Endometrial microvascular endothelial cells (primary cell): ENCODE measurements around the gene DOCK1. TPM values are rescaled to one million over a fixed set of nuclear protein-coding genes. Genes with fewer than 3 reads are reported as not detected.

Source experiments
- in situ Hi-C: cut with HindIII; loops from 2 replicates; pipeline ENCODE4 v1.10.0; 2017; ENCODE audit warnings: low sequenced_read_pairs, low pct_unique_long_range_greater_than_20kb; ENCODE audit errors: inconsistent ontology term
- total RNA-seq: library from RNA; depleted of rRNA; stranded (reverse); fragments of >200 nt; gene quantifications from one replicate; pipeline ENCODE4 v1.2.3, GENCODE V29; 2015; ENCODE audit errors: inconsistent ontology term

Gene DOCK1
- total RNA-seq, 1 donor from 2014 or later, result 38.1 TPM

- in situ Hi-C loops, result no loop called here
Observed at GRCh38 chr10:127424594-127425264, 519.5 kb downstream of the DOCK1 start.

DNA sequence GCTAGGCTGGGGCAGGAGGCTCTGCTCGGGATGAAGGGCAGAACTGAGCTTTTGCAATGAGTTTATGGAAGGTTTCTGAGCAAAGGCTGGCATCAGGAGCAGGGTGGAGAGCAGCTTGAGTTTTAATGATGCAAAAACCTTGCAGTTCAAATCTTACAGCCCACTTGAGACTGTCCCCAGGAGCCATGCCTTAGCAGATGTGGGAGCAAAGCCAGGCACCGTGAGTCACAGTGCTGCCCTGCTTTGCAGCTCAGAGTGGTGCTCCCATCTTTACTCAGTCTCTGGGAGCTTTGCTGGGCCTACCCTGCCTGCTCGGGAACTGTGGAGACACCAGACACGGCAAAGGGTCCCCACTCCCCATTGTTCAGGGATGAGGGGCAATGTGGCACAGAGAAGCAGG, 521.5 kb downstream of the DOCK1 start:
- in situ Hi-C loops, result no loop called here

- in situ Hi-C loops, result no loop called here
Observed at GRCh38 chr10:127427926-127428325, 522.7 kb downstream of the DOCK1 start.

GRCh38 chr10:127428385-127428980, 523.3 kb downstream of the DOCK1 start:
- in situ Hi-C loops, result no loop called here

DNA sequence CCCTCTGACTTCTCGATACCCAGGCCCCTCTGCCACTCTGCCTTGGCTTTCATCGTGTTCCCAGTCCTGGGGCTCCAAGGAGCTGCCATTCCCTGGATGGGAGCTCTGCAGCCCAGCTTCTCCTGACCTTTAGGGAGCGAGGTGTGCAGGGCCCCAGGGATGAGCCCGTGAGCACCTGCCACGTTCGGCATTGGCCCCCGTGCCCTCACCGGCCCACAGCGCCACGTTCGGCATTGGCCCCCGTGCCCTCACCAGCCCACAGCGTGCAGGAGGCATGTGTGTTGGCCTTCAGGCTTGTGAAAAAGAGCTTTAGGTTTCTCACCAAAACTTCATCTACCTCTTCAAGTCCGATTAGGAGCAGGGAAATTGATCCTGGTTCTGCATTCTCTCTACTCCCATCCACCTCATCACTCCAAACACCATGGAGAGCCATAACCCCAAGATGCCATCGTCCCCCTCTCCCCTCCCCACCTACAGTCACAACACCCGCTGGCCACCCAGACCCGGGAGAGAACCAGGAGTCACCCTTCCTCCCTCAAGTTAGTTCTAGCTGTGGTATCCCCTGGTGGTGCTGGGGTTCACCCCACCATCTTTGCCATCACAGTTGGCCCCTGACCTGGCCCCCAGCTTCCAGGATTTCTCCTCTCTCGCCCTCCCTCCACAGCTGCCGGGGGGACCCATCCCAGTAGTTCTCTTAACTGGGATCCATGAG, 524.5 kb downstream of the DOCK1 start:
- in situ Hi-C loops, result no loop called here

- in situ Hi-C loops, result no loop called here
Observed at GRCh38 chr10:127431525-127431924, 526.3 kb downstream of the DOCK1 start.

DNA sequence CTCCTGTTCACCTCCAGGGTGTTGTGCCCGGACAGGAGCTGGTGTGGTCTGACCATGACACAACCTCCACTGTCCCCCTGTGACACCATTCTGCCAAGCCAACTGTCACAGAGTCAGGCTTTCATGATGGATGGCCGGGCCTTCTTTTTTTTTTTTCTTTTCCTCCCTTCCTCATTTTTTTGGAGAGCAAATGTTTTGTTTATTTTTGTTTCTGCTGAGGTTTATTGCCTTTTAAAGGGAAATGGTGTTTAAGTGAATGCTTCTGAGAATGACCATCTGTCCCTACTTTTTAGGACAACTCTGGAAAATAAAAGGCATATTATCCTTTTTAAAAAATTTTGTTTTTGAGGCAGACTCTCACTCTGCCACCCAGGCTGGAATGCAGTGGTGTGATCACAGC, 528.8 kb downstream of the DOCK1 start:
- in situ Hi-C loops, result no loop called here

DNA sequence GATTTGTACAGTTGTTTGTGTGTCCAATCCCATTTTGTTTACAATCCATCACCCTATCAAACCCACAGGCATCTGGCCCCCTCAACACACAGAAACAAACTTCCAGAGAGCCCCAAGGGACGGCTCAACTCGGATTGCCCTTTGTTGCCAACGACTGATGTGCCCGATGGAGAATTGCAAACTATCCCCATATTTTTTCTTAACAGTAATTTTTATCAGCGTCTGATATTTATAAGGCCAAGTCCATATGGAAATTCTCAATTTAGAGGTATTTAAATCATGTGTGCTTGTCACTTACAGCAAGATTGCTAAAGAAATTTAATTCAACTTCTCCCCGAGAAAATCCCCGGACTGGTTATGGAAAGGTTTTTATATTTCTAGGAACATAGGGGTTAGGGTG, 530.0 kb downstream of the DOCK1 start:
- in situ Hi-C loops, result no loop called here

GRCh38 chr10:127440371-127440770, 535.1 kb downstream of the DOCK1 start:
- in situ Hi-C loops, result no loop called here

DNA sequence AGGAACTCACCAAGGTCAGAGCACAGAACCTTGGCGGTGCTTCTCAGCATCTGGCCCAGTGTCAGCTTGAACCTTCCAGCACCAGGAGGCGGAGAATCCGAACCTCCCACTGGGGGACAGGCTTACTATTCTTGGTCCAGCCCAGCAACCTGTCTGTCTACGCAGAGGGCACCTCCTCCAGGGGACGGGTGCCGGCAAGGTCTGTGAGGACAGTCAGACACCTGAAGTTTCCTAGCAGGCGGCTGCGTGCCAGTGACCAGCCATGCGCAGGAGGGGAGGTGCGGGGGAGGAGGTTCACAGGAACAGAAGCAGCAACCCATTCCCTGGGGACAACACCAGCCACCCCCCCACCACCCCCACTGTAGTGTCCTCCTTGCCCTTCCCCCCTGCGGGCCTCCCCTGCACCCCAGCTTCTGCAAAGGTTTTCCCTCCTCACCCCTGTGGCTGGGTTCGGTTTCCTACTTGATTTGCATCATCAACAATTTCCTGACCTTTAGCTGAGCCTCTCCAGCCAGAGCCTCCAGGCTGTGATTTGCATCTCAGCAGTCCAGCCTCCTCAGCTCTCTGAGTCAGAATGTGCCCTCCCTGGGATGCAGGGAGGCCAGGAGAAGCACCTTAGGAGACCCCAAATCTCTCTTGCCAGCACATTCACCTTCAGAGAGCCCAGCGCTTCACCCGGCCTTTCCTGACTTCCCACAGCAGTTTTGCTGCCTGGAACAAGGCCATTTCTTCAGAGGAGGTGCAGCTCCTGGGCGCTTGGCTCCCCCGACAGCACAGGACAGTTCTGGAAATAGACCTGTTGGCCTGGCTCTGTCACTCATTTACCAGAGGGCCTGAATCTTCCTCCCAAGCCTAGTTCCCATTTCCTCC, 536.4 kb downstream of the DOCK1 start:
- in situ Hi-C loops, result no loop called here

- in situ Hi-C loops, result no loop called here
Observed at GRCh38 chr10:127442220-127442525, 536.9 kb downstream of the DOCK1 start.

DNA sequence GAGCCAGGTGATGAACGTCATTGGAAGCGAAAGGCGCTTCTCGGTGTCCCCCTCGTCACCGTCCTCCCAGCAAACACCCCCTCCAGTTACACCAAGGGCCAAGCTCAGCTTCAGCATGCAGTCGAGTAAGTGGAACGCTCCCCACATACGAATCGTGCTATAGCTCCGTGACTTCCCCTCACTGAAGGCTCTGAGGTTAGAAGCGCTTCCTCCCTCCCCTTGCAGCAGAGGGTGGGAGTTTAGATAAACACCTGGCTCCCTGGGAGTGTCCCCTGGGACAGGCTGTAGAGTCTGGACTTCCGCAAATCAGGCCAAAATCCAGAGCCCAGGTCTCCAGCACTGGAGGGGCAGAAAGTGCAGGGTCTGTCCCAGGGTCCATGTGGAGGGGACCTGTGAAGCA, 538.9 kb downstream of the DOCK1 start:
- in situ Hi-C loops, result no loop called here

GRCh38 chr10:127447197-127447596, 542.0 kb downstream of the DOCK1 start:
- in situ Hi-C loops, result no loop called here

- in situ Hi-C loops, result no loop called here
Observed at GRCh38 chr10:127449490-127449889, 544.3 kb downstream of the DOCK1 start.

DNA sequence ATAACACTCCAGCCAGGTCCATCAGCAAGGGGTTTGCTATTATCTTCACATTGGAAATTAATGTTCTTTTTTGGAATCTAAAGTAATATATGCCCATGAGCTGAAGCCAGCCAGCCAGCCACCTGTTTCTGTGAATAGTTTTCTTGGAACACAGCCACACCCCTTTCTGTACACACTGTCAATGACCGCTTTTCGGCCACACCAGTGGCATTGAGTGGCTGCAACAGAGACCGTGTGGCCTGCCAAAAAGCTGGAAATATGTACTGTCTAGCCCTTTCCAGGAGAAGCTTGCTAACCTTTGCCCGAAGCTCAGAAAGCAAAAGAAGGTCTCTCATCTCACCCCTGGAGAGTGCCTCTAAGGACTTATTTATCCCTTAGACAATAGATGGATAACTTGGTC, 545.4 kb downstream of the DOCK1 start:
- in situ Hi-C loops, result no loop called here

DNA sequence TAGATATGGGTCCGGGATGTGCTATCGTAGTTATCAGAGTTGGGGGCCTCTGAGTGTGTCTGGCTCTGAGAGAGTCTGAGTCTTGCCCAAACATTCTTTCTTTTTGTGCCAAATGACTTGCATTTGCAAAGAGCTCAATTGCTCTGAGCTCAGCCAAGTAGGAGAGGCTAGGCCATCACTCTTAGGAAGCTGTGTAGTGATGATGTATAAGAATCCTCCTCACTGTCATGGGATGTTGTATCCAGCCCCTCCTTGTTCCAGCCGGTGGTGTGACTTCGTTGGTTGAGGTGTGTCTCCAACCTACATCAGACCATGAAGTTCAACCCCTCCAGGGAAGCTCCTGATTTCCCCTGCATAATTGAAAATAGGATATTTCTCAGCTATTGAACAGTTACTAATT, 546.4 kb downstream of the DOCK1 start:
- in situ Hi-C loops, result no loop called here

DNA sequence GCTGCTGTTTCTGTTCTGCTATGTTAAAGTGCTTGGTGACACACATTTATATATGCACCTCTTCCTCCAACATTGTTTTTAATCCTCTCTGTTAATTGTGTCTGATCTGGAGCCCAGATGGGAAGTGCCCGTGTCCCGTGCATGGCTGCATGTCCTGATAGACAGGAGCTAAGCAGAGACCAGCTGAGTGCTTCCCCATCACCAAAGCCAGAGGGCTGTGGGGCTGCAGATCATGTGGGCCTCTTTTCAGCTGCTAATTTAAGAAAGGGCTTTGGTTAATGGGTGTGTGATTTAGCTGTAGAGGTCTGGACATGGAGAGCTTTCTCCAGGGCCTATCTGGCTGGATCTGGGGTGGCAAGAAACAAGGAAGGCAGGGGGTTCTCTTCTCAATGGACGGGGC, 547.3 kb downstream of the DOCK1 start:
- in situ Hi-C loops, result no loop called here

DNA sequence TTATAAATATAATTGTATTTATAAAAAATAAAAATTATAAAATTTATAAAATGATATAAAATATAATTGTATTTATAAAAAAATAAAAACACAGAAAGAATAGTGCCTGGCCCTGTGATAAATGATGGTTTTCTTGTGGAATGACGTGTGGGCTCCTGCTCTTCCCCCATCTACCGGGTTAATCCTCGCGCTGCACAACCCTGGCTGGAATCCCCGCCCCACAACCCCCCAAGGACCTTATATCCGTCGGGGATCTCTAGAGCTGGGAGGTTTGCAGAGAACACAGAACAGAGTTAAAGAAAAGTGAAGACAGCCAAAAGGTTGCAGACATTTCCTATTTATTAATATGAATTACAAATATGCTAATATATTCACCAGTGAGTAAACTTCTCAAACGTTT, 548.5 kb downstream of the DOCK1 start:
- in situ Hi-C loops, result no loop called here

- in situ Hi-C loops, result no loop called here
Observed at GRCh38 chr10:127456122-127456521, 550.9 kb downstream of the DOCK1 start.
